ENCODE data around the gene PPP6R2. TPM values are rescaled to one million over a fixed set of nuclear protein-coding genes. Genes with fewer than 3 reads are reported as not detected.

PPP6R2 gene
- total and polyA plus RNA-seq, 2 of the 8 experiments (the other 6 are each of a cell fraction or from before 2014, with no cell fraction given), result 25.0 to 32.2 TPM

DNA sequence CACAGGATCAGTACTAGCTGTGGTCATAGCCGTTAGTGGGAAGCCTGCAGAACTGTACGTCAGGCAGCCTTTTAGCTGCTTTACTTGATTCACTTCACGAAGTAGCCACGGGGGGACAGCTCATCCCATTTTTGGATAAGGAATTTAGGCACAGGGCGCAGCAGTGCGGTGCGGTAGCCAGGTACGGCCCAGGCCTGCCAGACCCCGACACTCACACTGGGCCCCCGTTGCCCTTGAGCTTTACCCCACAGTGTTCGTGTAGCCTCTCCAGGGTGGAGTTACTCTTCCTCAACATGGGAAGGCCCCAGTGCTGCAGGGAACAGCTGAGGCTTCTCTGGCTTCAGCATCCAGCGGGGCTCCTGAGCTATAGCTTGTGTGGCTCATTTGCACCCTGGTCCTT is 72.3 kb downstream of the PPP6R2 start:
- no peak overlapping the region for H3K4me2 ChIP-seq (ENCODE audit: insufficient read depth in 1 of 2, low read depth in 2 of 2, low read length in 2 of 2)
- H4K5ac ChIP-seq (ENCODE audit: insufficient read length, low read depth, low read length), result no peak overlapping the region
- H3K4me1 ChIP-seq (replicated peaks in 1 of 4; ENCODE audit: control insufficient read depth in 3 of 4, insufficient read depth in 4 of 4, low read length in 3 of 4), result no peaks in the 10 kb centered on the region
- no peaks in the 10 kb centered on the region for H3K79me2 ChIP-seq (ENCODE audit: control insufficient read depth in 1 of 2, insufficient read depth in 2 of 2, low read length in 2 of 2)
- no peak overlapping the region for H3K18ac ChIP-seq (ENCODE audit: extremely low read depth, low read length)
- H2BK5ac ChIP-seq (ENCODE audit: low read depth, low read length), result no peak overlapping the region
- ChIA-PET CTCF (ENCODE audit: partially characterized antibody) (interaction anchor here (0.8 to 1.1 kb wide), 2 partner anchors 9 to 15 kb away, joined by 4 read pairs; no protein-coding TSS in a partner anchor), POLR2A (ENCODE audit: partially characterized antibody) (interaction anchor here (0.6 kb wide), 1 partner anchor 13 kb away, joined by 3 read pairs; no protein-coding TSS in a partner anchor)
- no peak overlapping the region for H3K56ac ChIP-seq (replicated peaks; ENCODE audit: insufficient read length, low read depth, low read length)
- 91% methylated on average over 12 of the region's 12 CpGs; no CpG with 5 or more reads in 1 of the 2 experiments for WGBS, 2 experiments (ENCODE audit: extremely low coverage in 1 of 2, insufficient coverage in 1 of 2, insufficient read length in 1 of 2, insufficient replicate concordance in 2 of 2, low coverage in 1 of 2, low lambda C conversion rate in 2 of 2, missing lambda C conversion rate in 1 of 2)
- no peak overlapping the region for H2BK120ac ChIP-seq (replicated peaks; ENCODE audit: low read depth, low read length)
- H4K8ac ChIP-seq (ENCODE audit: extremely low read depth, insufficient read depth, low read length), result no peak overlapping the region
- H3K27me3 ChIP-seq (replicated peaks in 1 of 4; ENCODE audit: control insufficient read depth in 3 of 4, extremely low read depth in 1 of 4, insufficient read depth in 3 of 4, low read length in 3 of 4), result no peaks in the 10 kb centered on the region
- no peak overlapping the region for H3K4ac ChIP-seq (replicated peaks; ENCODE audit: insufficient read length, low read depth, low read length)
- no peak overlapping the region for H3K23ac ChIP-seq (ENCODE audit: insufficient read length)
- H2AFZ ChIP-seq (ENCODE audit: low read length), result no peak overlapping the region
- H4K20me1 ChIP-seq (replicated peaks in 1 of 2; ENCODE audit: control insufficient read depth in 1 of 2, insufficient read depth in 2 of 2, low read length in 2 of 2), result peaks cover 0 to 6% of the 10 kb centered on the region in 2 experiments
- no peak for FAIRE-seq
- no peak overlapping the region for H3K4me3 ChIP-seq (ENCODE audit: extremely low read depth in 1 of 4, insufficient read depth in 2 of 4, low read depth in 3 of 4, low read length in 4 of 4)
- peaks cover 16 to 50% (median 38%) of the 10 kb centered on the region in 4 experiments for H3K36me3 ChIP-seq (ENCODE audit: control insufficient read depth in 2 of 4, insufficient read depth in 4 of 4, low read length in 3 of 4)
- no peak overlapping the region for H2BK12ac ChIP-seq (ENCODE audit: low read depth, low read length)
- TF ChIP-seq SP4 (IDR thresholded peaks at IDR 0.05; ENCODE audit: low read length), result no peak
- TF ChIP-seq BRCA1 (IDR thresholded peaks at IDR 0.05; ENCODE audit: low read depth, low read length), result no peak
- no peak for TF ChIP-seq NRF1 (IDR thresholded peaks at IDR 0.05; ENCODE audit: low read depth, low read length)
- no peak for TF ChIP-seq CTBP2 (IDR thresholded peaks at IDR 0.05; ENCODE audit: borderline replicate concordance, insufficient read depth, insufficient read length, low read length)
- TF ChIP-seq CHD2 (IDR thresholded peaks at IDR 0.05; ENCODE audit: low read length), result no peak
- TF ChIP-seq SRF (IDR thresholded peaks at IDR 0.05; ENCODE audit: low read depth, low read length), result no peak
- TF ChIP-seq HDAC2 (IDR thresholded peaks at IDR 0.05; ENCODE audit: borderline replicate concordance in 1 of 2, low read depth in 2 of 2, low read length in 2 of 2), result no peak
- H3K14ac ChIP-seq (ENCODE audit: insufficient read length), result no peak overlapping the region
- H3K23me2 ChIP-seq (ENCODE audit: low read depth, low read length), result no peaks in the 10 kb centered on the region
- no peak for DNase-seq (ENCODE audit: low read depth in 1 of 2, low spot score in 2 of 2)
- H2BK20ac ChIP-seq (ENCODE audit: low read length), result no peak overlapping the region
- H2AK5ac ChIP-seq (ENCODE audit: low read depth, low read length), result no peak overlapping the region
- no peak overlapping the region for H3K9ac ChIP-seq (replicated peaks in 1 of 4; ENCODE audit: extremely low read depth in 1 of 4, low read depth in 3 of 4, low read length in 3 of 4)
- no peaks in the 10 kb centered on the region for H3K9me3 ChIP-seq (ENCODE audit: insufficient read depth in 2 of 2, low read depth in 1 of 2, low read length in 1 of 2)
- no peaks in the 10 kb centered on the region for H3K79me1 ChIP-seq (ENCODE audit: low read depth, low read length)
- no peak overlapping the region for H4K91ac ChIP-seq (replicated peaks; ENCODE audit: insufficient read length, low read length)
- H3K27ac ChIP-seq (ENCODE audit: low read depth, low read length), result no peak overlapping the region
- no peak overlapping the region for H2BK15ac ChIP-seq (ENCODE audit: low read length)
